ENCODE results near the gene MOV10L1. TPM values are rescaled to one million over a fixed set of nuclear protein-coding genes. Genes with fewer than 3 reads are reported as not detected.
"Not testable (repeated sequence)": the region's sequence is repeated elsewhere in the genome, so short reads cannot be mapped to it uniquely, and the experiment has no call there.

The MOV10L1 gene
- polyA plus RNA-seq, 4 donors: 0.24 to 0.75 (median 0.60) TPM

- no peak for DNase-seq (ENCODE audit: low read depth in 4 of 4, low spot score in 3 of 4)
These were observed 62.0 kb downstream of the MOV10L1 start for GRCh38 chr22:50151571-50152537.

GRCh38 chr22:50153056-50153755 lies 63.4 kb downstream of the MOV10L1 start:
- DNase-seq (ENCODE audit: low read depth in 4 of 4, low spot score in 3 of 4): no peak

GRCh38 chr22:50153756-50154140 lies 63.9 kb downstream of the MOV10L1 start:
- no peak for DNase-seq (ENCODE audit: low read depth in 4 of 4, low spot score in 3 of 4)

DNA sequence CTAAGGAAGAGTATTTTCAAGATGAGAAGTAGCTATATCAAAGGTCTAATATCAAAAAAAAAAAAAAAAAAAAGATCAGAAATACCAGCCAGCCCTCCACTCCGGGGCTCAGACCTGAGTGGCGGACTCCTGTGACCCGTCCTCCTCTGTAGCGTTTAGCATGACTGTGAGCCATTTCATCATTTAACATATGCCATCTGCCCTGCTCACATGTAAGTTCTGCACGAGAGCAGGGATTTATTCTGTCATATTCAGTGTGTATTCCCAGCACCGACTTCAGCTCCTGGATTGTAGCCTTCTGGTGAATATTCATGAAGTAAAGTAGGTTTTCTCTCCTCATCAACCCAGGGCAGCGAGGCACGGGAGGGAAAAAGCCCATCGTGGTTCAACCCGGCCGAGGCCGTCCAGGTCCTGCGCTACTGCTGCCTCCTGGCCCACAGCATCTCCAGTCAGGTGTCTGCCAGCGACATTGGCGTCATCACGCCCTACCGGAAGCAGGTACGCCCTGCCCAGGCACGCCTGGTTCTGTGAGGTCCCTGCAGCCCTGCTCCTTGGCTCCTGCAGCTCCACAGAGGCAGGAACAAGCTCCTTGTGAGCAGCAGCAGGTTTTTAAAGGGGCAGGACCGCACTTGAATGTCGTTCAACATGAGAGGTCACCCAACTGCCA lies 68.0 kb downstream of the MOV10L1 start:
- no peak for DNase-seq (ENCODE audit: low read depth in 4 of 4, low spot score in 3 of 4)

DNA sequence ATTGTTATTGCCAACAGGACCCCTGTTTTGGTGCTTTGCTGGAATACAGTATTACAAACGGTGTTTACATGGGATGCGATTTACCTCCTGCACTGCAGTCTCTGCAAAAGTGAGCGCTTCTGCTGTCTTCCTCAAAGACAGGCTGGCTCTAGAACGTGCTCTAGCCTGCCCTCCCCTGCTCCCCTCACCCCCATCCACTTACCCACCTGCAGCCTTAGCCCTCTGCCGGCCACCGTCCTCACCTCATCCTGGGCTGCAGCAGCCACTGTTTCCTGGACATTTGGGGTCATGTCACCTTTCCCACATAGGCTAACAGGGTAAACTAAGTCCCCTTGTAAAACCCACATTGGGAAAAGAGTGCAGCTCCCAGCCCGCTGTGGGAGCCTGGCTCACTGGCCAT lies 71.1 kb downstream of the MOV10L1 start:
- no peak for DNase-seq (ENCODE audit: low read depth in 4 of 4, low spot score in 3 of 4)

- DNase-seq (ENCODE audit: low read depth in 4 of 4, low spot score in 3 of 4): no peak
These were observed 71.9 kb downstream of the MOV10L1 start for GRCh38 chr22:50161508-50162390.

DNA sequence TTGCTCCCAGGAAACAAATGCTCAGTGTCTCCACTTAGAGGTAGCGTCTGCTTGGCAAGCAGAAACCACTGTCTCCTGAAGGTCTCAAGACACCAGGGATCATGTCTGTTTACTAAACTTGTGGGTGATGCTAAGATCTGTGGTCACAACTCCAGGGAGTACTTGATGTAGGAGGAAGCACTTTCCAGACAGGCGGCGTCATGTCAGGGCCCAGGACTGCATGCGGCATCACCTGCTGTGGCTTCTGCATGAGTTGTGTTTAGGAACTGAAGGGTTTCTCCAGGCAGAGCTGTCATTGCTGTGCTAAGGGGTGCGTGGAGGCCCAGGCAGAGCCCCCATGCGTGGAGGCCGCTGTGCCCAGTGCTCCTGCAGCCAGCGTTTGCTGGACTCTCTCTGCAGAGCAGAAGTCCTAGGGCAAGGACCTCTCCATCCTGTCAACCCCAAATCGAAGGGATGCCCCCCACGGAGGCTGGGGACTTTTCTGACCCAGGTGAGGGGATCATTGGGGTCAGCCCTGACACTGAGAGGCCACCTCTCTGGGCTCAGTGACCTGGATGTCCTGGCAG lies 72.7 kb downstream of the MOV10L1 start:
- no peak for DNase-seq (ENCODE audit: low read depth in 4 of 4, low spot score in 3 of 4)

DNA sequence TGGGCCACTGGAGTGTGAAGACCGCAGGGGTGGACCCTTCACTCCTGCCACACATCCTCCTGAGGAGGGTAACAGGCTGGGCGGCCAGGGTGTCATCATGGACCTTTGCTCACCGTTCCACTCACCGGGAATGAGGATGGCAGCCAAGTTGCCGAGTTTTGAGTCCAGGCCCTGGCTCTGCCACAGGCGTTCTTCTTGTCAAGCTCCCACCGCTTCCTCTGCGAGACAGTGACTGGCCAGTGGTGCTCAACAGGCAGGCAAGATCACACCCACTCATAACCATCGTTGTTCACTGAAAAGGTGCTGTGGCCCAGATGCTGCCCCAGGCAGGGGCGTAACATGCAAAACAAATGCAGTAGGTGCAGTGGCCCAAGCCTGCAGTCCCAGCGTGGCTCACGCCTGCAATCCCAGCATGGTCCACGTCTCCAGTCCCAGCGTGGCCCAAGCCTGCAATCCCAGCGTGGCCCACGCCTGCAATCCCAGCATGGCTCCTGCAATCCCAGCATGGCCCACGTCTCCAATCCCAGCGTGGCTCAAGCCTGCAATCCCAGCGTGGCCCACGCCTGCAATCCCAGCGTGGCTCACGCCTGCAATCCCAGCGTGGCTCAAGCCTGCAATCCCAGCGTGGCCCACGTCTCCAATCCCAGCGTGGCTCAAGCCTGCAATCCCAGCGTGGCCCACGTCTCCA lies 75.8 kb downstream of the MOV10L1 start:
- no peak for DNase-seq (ENCODE audit: low read depth in 4 of 4, low spot score in 3 of 4)

- no peak for DNase-seq (ENCODE audit: low read depth in 4 of 4, low spot score in 3 of 4)
These were observed 78.1 kb downstream of the MOV10L1 start for GRCh38 chr22:50167689-50168489.

DNA sequence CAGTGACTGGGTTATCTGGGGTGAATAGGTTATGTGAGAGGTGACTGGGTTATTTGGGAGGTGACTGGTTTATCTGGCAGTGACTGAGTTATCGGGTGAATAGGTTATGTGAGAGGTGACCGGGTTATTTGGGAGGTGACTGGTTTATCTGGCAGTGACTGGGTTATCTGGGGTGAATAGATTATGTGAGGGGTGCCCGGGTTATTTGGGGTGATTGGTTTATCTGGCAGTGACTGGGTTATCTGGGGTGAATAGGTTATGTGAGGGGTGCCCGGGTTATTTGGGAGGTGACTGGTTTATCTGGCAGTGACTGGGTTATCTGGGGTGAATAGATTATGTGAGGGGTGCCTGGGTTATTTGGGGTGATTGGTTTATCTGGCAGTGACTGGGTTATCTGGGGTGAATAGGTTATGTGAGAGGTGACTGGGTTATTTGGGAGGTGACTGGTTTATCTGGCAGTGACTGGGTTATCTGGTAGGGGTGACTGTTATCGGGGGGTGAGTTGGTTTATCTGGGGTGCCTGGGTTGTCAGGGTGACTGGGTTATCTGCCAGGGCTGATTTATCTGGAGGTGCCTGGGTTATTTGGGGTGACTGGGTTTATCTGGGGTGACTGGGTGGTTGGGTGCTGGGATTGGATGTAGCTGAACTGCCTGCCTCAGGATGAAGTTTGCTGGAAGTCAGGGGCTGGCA lies 78.8 kb downstream of the MOV10L1 start:
- not testable (repeated sequence) for DNase-seq (ENCODE audit: low read depth in 4 of 4, low spot score in 3 of 4)

DNA sequence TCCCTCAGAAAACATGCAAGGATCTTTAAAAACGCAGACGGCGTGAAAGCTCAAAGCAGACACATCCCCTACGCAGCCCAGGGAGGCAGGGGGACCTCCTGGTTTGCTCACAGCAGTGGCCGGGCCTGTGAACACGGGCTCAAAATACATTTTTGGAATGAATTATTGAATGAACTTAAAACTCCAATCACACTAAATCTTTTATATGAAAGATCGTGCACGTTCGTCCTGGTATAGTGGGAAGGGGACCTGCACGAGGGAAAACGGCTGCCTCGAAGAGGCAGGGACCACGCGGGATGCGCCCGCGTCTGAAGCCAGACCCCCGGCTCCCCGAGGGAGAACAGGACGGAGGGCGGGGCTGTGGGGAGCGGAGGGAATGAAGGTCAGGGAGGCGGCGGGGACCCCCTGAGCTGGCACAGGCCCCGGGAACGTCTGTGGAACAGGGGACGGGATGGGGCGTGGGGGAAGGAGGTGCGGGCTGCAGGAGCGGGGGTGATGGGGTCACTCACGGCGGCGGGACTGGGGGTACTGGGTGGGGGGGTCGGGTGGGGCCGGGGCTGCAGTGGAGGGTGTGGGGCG lies 79.5 kb downstream of the MOV10L1 start:
- DNase-seq (ENCODE audit: low read depth in 4 of 4, low spot score in 3 of 4): no peak

DNA sequence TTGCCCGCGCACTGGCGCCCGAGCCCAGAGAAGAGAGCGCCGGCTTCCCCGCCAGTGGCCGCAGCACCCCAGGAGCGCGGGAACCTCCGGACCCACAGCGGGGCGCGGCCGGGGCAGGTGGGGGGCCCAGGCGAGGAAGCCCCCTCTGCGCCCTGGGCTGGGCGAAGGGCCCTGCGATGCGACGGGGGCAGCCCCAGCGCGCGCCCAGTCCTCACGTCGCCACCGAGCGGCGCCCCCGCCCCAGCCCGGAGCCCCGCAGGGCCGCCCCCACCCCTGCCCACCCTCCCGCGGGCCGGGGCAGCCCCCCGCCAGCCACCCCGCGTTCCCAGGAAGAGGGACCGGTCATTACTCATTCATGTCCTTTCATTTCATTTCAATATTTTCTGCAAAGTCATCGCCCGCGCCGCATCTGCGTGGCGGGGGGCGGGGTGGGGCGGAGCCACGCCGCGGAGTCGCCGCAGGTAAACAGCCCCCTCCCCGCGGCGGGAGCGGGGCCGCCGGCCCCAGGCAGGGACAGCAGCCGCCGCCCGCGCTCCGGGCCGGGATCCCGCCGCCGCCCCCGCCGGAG lies 80.1 kb downstream of the MOV10L1 start:
- DNase-seq (ENCODE audit: low read depth in 4 of 4, low spot score in 3 of 4): no peak

- DNase-seq (ENCODE audit: low read depth in 4 of 4, low spot score in 3 of 4): no peak
These were observed 80.9 kb downstream of the MOV10L1 start, which contains the start of gene PANX2 for GRCh38 chr22:50170453-50171318. TSS of gene PANX2 (plus strand) at chr22:50170731. CDS start at chr22:50170731, 0 bp downstream.

- no peak for DNase-seq (ENCODE audit: low read depth in 4 of 4, low spot score in 3 of 4)
These were observed 81.6 kb downstream of the MOV10L1 start for GRCh38 chr22:50171319-50171964.

DNA sequence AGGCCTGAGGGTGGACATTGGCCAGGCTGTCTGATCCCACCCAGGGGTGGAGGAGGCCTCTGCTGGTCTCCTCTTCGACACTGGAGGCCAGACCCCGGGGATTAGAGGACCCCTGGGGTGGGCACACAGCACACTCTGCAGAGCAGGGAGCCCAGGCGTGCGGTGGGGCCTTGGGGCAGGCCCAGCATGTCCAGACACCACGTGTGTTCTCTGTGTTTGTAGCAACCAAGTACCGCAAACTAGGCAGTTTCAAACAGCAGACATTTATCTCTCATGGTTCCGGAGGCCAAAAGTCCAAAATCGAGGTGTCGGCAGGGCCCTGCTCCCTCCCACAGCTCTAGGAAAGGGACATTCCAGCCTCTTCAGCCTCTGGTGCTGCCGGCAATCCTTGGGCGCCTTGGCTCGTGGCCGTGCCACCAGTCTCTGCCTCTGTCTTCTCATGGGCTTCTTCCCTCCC lies 82.2 kb downstream of the MOV10L1 start:
- no peak for DNase-seq (ENCODE audit: low read depth in 4 of 4, low spot score in 3 of 4)
